Epithelial cell of proximal tubule (primary cell): ENCODE measurements around the gene CBX6. TPM values are rescaled to one million over a fixed set of nuclear protein-coding genes. Genes with fewer than 3 reads are reported as not detected.

Source experiments
- DNase-seq: peaks from one replicate; pipeline ENCODE4 v3.0.0-alpha.2; 2011; ENCODE audit warnings: low read depth
- H3K4me3 ChIP-seq: 2 replicates; pipeline ENCODE4 v1.5.1; 2011; ENCODE audit warnings: low read depth, mild to moderate bottlenecking, low read length
- CTCF ChIP-seq: conservative IDR thresholded peaks from 2 replicates; pipeline ENCODE4 v1.5.1; 2012; ENCODE audit warnings: low read depth, mild to moderate bottlenecking, low read length
- total RNA-seq: library from RNA; depleted of rRNA; stranded (reverse); fragments of >200 nt; gene quantifications from 2 replicates; pipeline ENCODE4 v1.2.3, GENCODE V29; 2015

Gene CBX6
- total RNA-seq, 1 donor from 2014 or later = 36.7 TPM

- DNase-seq = no peak
- TF ChIP-seq CTCF = no peak
- H3K4me3 ChIP-seq = peak within 1 kb of the TSS; percentile 53
Observed at GRCh38 chr22:38843657-38844314, 28.2 kb downstream of the CBX6 start, which contains the start of gene NPTXR. TSS of gene NPTXR (minus strand) at chr22:38844028.

- DNase-seq = no peak
- peak overlapping the region; percentile 53 for H3K4me3 ChIP-seq
- no peak for TF ChIP-seq CTCF
Observed at GRCh38 chr22:38843201-38843656, 28.8 kb downstream of the CBX6 start.

- DNase-seq = no peak
- H3K4me3 ChIP-seq = peak overlapping the region; percentile 53
- TF ChIP-seq CTCF = no peak
Observed at GRCh38 chr22:38842512-38843200, 29.4 kb downstream of the CBX6 start.

- no peak for DNase-seq
- no peak overlapping the region for H3K4me3 ChIP-seq
- TF ChIP-seq CTCF = no peak
Observed at GRCh38 chr22:38841635-38842034, 30.4 kb downstream of the CBX6 start.

- H3K4me3 ChIP-seq = no peak overlapping the region
- TF ChIP-seq CTCF = no peak
- no peak for DNase-seq
Observed at GRCh38 chr22:38841211-38841610, 30.8 kb downstream of the CBX6 start.

- no peak overlapping the region for H3K4me3 ChIP-seq
- no peak for TF ChIP-seq CTCF
- no peak for DNase-seq
Observed at GRCh38 chr22:38840129-38840528, 31.9 kb downstream of the CBX6 start.
